Measurements from ENCODE around the gene SLC37A4.

SLC37A4 gene

GRCh38 chr11:119048644-119049043 lies 18.0 kb upstream of the SLC37A4 start:
- no peak overlapping the region for H2AK5ac ChIP-seq (ENCODE audit: low read depth, low read length)
- no peak overlapping the region for H3K27ac ChIP-seq (replicated peaks; ENCODE audit: low read length)
- no peak overlapping the region for H2BK15ac ChIP-seq (ENCODE audit: low read length)
- H2BK120ac ChIP-seq (ENCODE audit: low read depth, low read length) = no peak overlapping the region
- H4K91ac ChIP-seq (ENCODE audit: low read depth, low read length, poor library complexity) = no peak overlapping the region
- H3K4me3 ChIP-seq (ENCODE audit: low read length in 2 of 2) = no peak overlapping the region
- no peaks in the 10 kb centered on the region for H3K9me3 ChIP-seq (replicated peaks in 1 of 2; ENCODE audit: control insufficient read depth in 2 of 2, insufficient read depth in 1 of 2, low read depth in 1 of 2, low read length in 2 of 2)
- H3K18ac ChIP-seq (ENCODE audit: low read length) = no peak overlapping the region
- H2AFZ ChIP-seq (ENCODE audit: low read length) = no peak overlapping the region
- H2BK5ac ChIP-seq (ENCODE audit: low read length) = no peak overlapping the region
- no peak overlapping the region for H3K4me2 ChIP-seq (ENCODE audit: insufficient read depth, low read length, poor library complexity, severe bottlenecking)
- no peak overlapping the region for H3K23ac ChIP-seq (ENCODE audit: low read depth, low read length, poor library complexity)
- H4K8ac ChIP-seq (ENCODE audit: low read depth, low read length) = no peak overlapping the region
- H3K14ac ChIP-seq (ENCODE audit: low read length) = no peak overlapping the region
- WGBS, 2 donors (ENCODE audit: extremely low coverage in 2 of 2, insufficient read length in 2 of 2, insufficient replicate concordance in 1 of 2) = no CpG with 5 or more reads among the region's 9 CpGs
- H2BK12ac ChIP-seq (ENCODE audit: low read length) = no peak overlapping the region
- H3K4ac ChIP-seq (ENCODE audit: low read length) = no peak overlapping the region
- no peaks in the 10 kb centered on the region for H3K27me3 ChIP-seq (ENCODE audit: control insufficient read depth in 3 of 3, insufficient read depth in 3 of 3, low read depth in 1 of 3, low read length in 3 of 3)
- H3K36me3 ChIP-seq (replicated peaks in 1 of 2; ENCODE audit: control insufficient read depth in 2 of 2, insufficient read depth in 2 of 2, low read length in 2 of 2) = peaks cover 70 to 93% of the 10 kb centered on the region in 2 donors
- H3K79me1 ChIP-seq (ENCODE audit: low read depth, low read length) = peaks cover 4% of the 10 kb centered on the region
- DNase-seq (ENCODE audit: low spot score) = no peak
- H3K9ac ChIP-seq (ENCODE audit: low read depth, low read length, poor library complexity) = no peak overlapping the region
- H3K4me1 ChIP-seq (ENCODE audit: control insufficient read depth in 2 of 2, insufficient read depth in 1 of 2, low read depth in 1 of 2, low read length in 2 of 2) = no peaks in the 10 kb centered on the region

GRCh38 chr11:119047205-119047604 lies 16.5 kb upstream of the SLC37A4 start:
- Histone ChIP-seq H2AFZ (ENCODE audit: low read length) (no peak overlapping the region), H2AK5ac (ENCODE audit: low read depth, low read length) (no peak overlapping the region), H2BK12ac (ENCODE audit: low read length) (no peak overlapping the region), H3K23ac (ENCODE audit: low read depth, low read length, poor library complexity) (no peak overlapping the region), H3K4me2 (ENCODE audit: insufficient read depth, low read length, poor library complexity, severe bottlenecking) (no peak overlapping the region), H3K4me3 (ENCODE audit: low read length in 2 of 2) (no peak overlapping the region), H3K79me1 (ENCODE audit: low read depth, low read length) (peaks cover 4% of the 10 kb centered on the region), H3K36me3 (replicated peaks in 1 of 2; ENCODE audit: control insufficient read depth in 2 of 2, insufficient read depth in 2 of 2, low read length in 2 of 2) (peaks cover 60 to 79% of the 10 kb centered on the region in 2 donors), H3K27ac (replicated peaks; ENCODE audit: low read length) (no peak overlapping the region), H3K9me3 (replicated peaks in 1 of 2; ENCODE audit: control insufficient read depth in 2 of 2, insufficient read depth in 1 of 2, low read depth in 1 of 2, low read length in 2 of 2) (no peaks in the 10 kb centered on the region), H4K91ac (ENCODE audit: low read depth, low read length, poor library complexity) (no peak overlapping the region), H3K4ac (ENCODE audit: low read length) (no peak overlapping the region), H3K18ac (ENCODE audit: low read length) (no peak overlapping the region), H2BK15ac (ENCODE audit: low read length) (no peak overlapping the region), H3K27me3 (ENCODE audit: control insufficient read depth in 3 of 3, insufficient read depth in 3 of 3, low read depth in 1 of 3, low read length in 3 of 3) (no peaks in the 10 kb centered on the region), H3K9ac (ENCODE audit: low read depth, low read length, poor library complexity) (no peak overlapping the region), H3K14ac (ENCODE audit: low read length) (no peak overlapping the region), H4K8ac (ENCODE audit: low read depth, low read length) (no peak overlapping the region), H2BK5ac (ENCODE audit: low read length) (no peak overlapping the region), H2BK120ac (ENCODE audit: low read depth, low read length) (no peak overlapping the region), H3K4me1 (ENCODE audit: control insufficient read depth in 2 of 2, insufficient read depth in 1 of 2, low read depth in 1 of 2, low read length in 2 of 2) (no peaks in the 10 kb centered on the region)
- no peak for DNase-seq (ENCODE audit: low spot score)
- WGBS, 2 donors (ENCODE audit: extremely low coverage in 2 of 2, insufficient read length in 2 of 2, insufficient replicate concordance in 1 of 2) = no CpG with 5 or more reads among the region's 6 CpGs

DNA sequence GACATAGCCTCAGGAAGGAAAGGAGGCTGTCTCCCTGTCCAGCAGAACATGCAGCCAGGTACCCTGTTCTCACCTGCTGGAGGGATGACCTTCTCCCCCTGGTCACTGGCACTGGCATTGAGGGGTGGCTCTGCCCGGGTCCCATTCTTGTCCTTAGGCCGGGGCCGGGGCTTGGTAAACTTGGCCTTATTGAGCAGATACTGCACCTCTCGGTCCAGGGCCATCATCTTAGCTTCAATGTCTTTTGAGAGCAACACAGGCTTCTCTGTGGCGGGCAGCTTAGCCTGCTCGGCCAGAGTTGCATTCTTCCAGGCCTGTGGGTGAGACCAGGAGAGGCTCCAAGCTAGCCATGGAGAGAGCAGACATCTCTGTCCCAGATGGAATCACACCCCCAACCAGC lies 15.8 kb upstream of the SLC37A4 start:
- Histone ChIP-seq H3K27ac (replicated peaks; ENCODE audit: low read length) (no peak overlapping the region), H3K79me1 (ENCODE audit: low read depth, low read length) (peaks cover 3% of the 10 kb centered on the region), H2BK5ac (ENCODE audit: low read length) (no peak overlapping the region), H3K14ac (ENCODE audit: low read length) (peak overlapping the region; percentile 15), H3K18ac (ENCODE audit: low read length) (no peak overlapping the region), H3K4me1 (ENCODE audit: control insufficient read depth in 2 of 2, insufficient read depth in 1 of 2, low read depth in 1 of 2, low read length in 2 of 2) (no peaks in the 10 kb centered on the region), H2AK5ac (ENCODE audit: low read depth, low read length) (no peak overlapping the region), H4K8ac (ENCODE audit: low read depth, low read length) (no peak overlapping the region), H3K4ac (ENCODE audit: low read length) (no peak overlapping the region), H4K91ac (ENCODE audit: low read depth, low read length, poor library complexity) (no peak overlapping the region), H3K36me3 (replicated peaks in 1 of 2; ENCODE audit: control insufficient read depth in 2 of 2, insufficient read depth in 2 of 2, low read length in 2 of 2) (peaks cover 53 to 72% of the 10 kb centered on the region in 2 donors), H2BK15ac (ENCODE audit: low read length) (no peak overlapping the region), H3K9me3 (replicated peaks in 1 of 2; ENCODE audit: control insufficient read depth in 2 of 2, insufficient read depth in 1 of 2, low read depth in 1 of 2, low read length in 2 of 2) (no peaks in the 10 kb centered on the region), H2BK120ac (ENCODE audit: low read depth, low read length) (no peak overlapping the region), H3K9ac (ENCODE audit: low read depth, low read length, poor library complexity) (no peak overlapping the region), H3K4me2 (ENCODE audit: insufficient read depth, low read length, poor library complexity, severe bottlenecking) (no peak overlapping the region), H3K27me3 (ENCODE audit: control insufficient read depth in 3 of 3, insufficient read depth in 3 of 3, low read depth in 1 of 3, low read length in 3 of 3) (no peaks in the 10 kb centered on the region), H2BK12ac (ENCODE audit: low read length) (no peak overlapping the region), H3K23ac (ENCODE audit: low read depth, low read length, poor library complexity) (no peak overlapping the region), H2AFZ (ENCODE audit: low read length) (no peak overlapping the region), H3K4me3 (ENCODE audit: low read length in 2 of 2) (peak overlapping the region in 1 of 2 donors; percentile 19)
- no CpG with 5 or more reads among the region's 6 CpGs for whole genome bisulfite sequencing, 2 donors (ENCODE audit: extremely low coverage in 2 of 2, insufficient read length in 2 of 2, insufficient replicate concordance in 1 of 2)
- DNase-seq (ENCODE audit: low spot score) = no peak

DNA sequence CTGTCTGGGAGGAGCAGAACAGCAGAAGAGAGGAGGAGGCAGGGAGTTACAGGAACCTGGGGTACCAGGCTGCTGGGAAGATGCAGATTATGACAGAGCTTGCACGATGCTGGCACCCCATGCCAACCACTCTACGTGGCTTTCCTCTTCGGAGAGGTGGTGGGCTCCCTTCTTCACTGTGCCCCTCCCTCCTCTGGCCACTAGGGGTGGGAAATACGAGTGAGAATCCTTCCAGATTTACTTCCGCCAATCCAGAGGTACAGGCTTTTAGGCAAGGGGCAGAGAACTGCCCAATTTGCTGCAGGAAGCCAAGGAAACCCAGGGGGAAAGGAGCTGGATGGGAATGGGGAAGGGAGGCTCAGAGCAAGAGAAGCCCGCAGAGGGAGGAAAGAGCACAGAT lies 14.0 kb upstream of the SLC37A4 start:
- Histone ChIP-seq H3K4me3 (ENCODE audit: low read length in 2 of 2) (no peak overlapping the region), H2AK5ac (ENCODE audit: low read depth, low read length) (no peak overlapping the region), H3K14ac (ENCODE audit: low read length) (no peak overlapping the region), H3K36me3 (replicated peaks in 1 of 2; ENCODE audit: control insufficient read depth in 2 of 2, insufficient read depth in 2 of 2, low read length in 2 of 2) (peaks cover 42 to 54% of the 10 kb centered on the region in 2 donors), H3K4me1 (ENCODE audit: control insufficient read depth in 2 of 2, insufficient read depth in 1 of 2, low read depth in 1 of 2, low read length in 2 of 2) (peaks cover 0 to 2% of the 10 kb centered on the region in 2 donors), H2BK5ac (ENCODE audit: low read length) (no peak overlapping the region), H3K23ac (ENCODE audit: low read depth, low read length, poor library complexity) (no peak overlapping the region), H2BK12ac (ENCODE audit: low read length) (no peak overlapping the region), H3K4me2 (ENCODE audit: insufficient read depth, low read length, poor library complexity, severe bottlenecking) (no peak overlapping the region), H3K27me3 (ENCODE audit: control insufficient read depth in 3 of 3, insufficient read depth in 3 of 3, low read depth in 1 of 3, low read length in 3 of 3) (no peaks in the 10 kb centered on the region), H2AFZ (ENCODE audit: low read length) (no peak overlapping the region), H4K8ac (ENCODE audit: low read depth, low read length) (no peak overlapping the region), H3K9ac (ENCODE audit: low read depth, low read length, poor library complexity) (no peak overlapping the region), H2BK120ac (ENCODE audit: low read depth, low read length) (no peak overlapping the region), H3K79me1 (ENCODE audit: low read depth, low read length) (peaks cover 3% of the 10 kb centered on the region), H3K27ac (replicated peaks; ENCODE audit: low read length) (no peak overlapping the region), H3K9me3 (replicated peaks in 1 of 2; ENCODE audit: control insufficient read depth in 2 of 2, insufficient read depth in 1 of 2, low read depth in 1 of 2, low read length in 2 of 2) (no peaks in the 10 kb centered on the region), H3K4ac (ENCODE audit: low read length) (no peak overlapping the region), H2BK15ac (ENCODE audit: low read length) (no peak overlapping the region), H3K18ac (ENCODE audit: low read length) (no peak overlapping the region), H4K91ac (ENCODE audit: low read depth, low read length, poor library complexity) (no peak overlapping the region)
- no peak for DNase-seq (ENCODE audit: low spot score)
- WGBS, 2 donors (ENCODE audit: extremely low coverage in 2 of 2, insufficient read length in 2 of 2, insufficient replicate concordance in 1 of 2) = no CpG with 5 or more reads among the region's 6 CpGs
